Measurements from ENCODE around the gene FOLR1. TPM values are rescaled to one million over a fixed set of nuclear protein-coding genes. Genes with fewer than 3 reads are reported as not detected.

FOLR1 gene
- total and polyA plus RNA-seq, 9 of the 15 experiments (the other 6 are each of a cell fraction or from before 2014, with no cell fraction given) = 0.22 to 2.3 (median 1.0) TPM

- TF ChIP-seq, protein P1, sequence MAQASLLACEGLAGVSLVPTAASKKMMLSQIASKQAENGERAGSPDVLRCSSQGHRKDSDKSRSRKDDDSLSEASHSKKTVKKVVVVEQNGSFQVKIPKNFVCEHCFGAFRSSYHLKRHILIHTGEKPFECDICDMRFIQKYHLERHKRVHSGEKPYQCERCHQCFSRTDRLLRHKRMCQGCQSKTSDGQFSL (CRISPR knock-in tag; IDR thresholded peaks at IDR 0.05) = no peak
- TF ChIP-seq, protein P1 (tag; IDR thresholded peaks at IDR 0.05) = no peak
- TF ChIP-seq MXI1 (IDR thresholded peaks at IDR 0.05; ENCODE audit: low read depth, low read length) = no peak
- TF ChIP-seq HDAC1 (IDR thresholded peaks at IDR 0.05) = no peak
Observed at GRCh38 chr11:72146625-72147024, 45.3 kb upstream of the FOLR1 start (continued).

GRCh38 chr11:72150882-72151281, 41.1 kb upstream of the FOLR1 start:
- H4K20me1 ChIP-seq (replicated peaks; ENCODE audit: control insufficient read depth, insufficient read depth, low read length) = no peaks in the 10 kb centered on the region
- no peaks in the 10 kb centered on the region for H3K36me3 ChIP-seq (ENCODE audit: control insufficient read depth, insufficient read depth, low read length)
- no peak overlapping the region for H3K4me2 ChIP-seq (ENCODE audit: insufficient read depth, low read length)
- CTCF ChIA-PET (ENCODE audit: low intra/inter-chr PET ratio) = no interaction called here
- no peak overlapping the region for H3K4me3 ChIP-seq
- in situ Hi-C loops (cut with MboI) (loop anchor here (5.0 kb wide), 1 partner anchor 129 kb away; no protein-coding TSS in a partner anchor), intact Hi-C loops (cut with micrococcal nuclease) (no loop called here)
- FAIRE-seq = no peak
- H3K9me3 ChIP-seq (replicated peaks; ENCODE audit: control insufficient read depth, insufficient read depth, low read depth, low read length) = no peaks in the 10 kb centered on the region
- no peaks in the 10 kb centered on the region for H3K79me2 ChIP-seq (ENCODE audit: control insufficient read depth, insufficient read depth, low read length)
- POLR2A ChIA-PET = interaction anchor here (1.1 kb wide), 1 partner anchor 38 kb away, joined by 3 read pairs; no protein-coding TSS in a partner anchor
- H3K9me1 ChIP-seq (ENCODE audit: control insufficient read depth, insufficient read depth, low read length) = no peaks in the 10 kb centered on the region
- peak overlapping the region; percentile 48 for H2AFZ ChIP-seq (ENCODE audit: low read depth, low read length)
- no peak overlapping the region for H3K9ac ChIP-seq (ENCODE audit: insufficient read depth in 1 of 2, low read depth in 2 of 2, low read length in 2 of 2)
- peaks cover 3 to 18% of the 10 kb centered on the region in 2 experiments; a peak in 4 of 5 replicates for H3K4me1 ChIP-seq (replicated peaks in 1 of 2; ENCODE audit: control insufficient read depth in 2 of 2, insufficient read depth in 2 of 2, low read length in 2 of 2)
- no peaks in the 10 kb centered on the region for H3K27me3 ChIP-seq (ENCODE audit: control insufficient read depth in 2 of 2, insufficient read depth in 2 of 2, low read length in 2 of 2)
- WGBS (ENCODE audit: insufficient coverage, low coverage, missing lambda C conversion rate) = 38% methylated on average over 4 of the region's 4 CpGs
- no peak for TF ChIP-seq ZEB2 (IDR thresholded peaks at IDR 0.05)
- TF ChIP-seq, protein P2, sequence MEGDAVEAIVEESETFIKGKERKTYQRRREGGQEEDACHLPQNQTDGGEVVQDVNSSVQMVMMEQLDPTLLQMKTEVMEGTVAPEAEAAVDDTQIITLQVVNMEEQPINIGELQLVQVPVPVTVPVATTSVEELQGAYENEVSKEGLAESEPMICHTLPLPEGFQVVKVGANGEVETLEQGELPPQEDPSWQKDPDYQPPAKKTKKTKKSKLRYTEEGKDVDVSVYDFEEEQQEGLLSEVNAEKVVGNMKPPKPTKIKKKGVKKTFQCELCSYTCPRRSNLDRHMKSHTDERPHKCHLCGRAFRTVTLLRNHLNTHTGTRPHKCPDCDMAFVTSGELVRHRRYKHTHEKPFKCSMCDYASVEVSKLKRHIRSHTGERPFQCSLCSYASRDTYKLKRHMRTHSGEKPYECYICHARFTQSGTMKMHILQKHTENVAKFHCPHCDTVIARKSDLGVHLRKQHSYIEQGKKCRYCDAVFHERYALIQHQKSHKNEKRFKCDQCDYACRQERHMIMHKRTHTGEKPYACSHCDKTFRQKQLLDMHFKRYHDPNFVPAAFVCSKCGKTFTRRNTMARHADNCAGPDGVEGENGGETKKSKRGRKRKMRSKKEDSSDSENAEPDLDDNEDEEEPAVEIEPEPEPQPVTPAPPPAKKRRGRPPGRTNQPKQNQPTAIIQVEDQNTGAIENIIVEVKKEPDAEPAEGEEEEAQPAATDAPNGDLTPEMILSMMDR (IDR thresholded peaks at IDR 0.05 in 2 of 3, conservative IDR thresholded peaks at IDR 0.05 in 1 of 3; ENCODE audit: insufficient read depth in 2 of 3, low read depth in 1 of 3, low read length in 3 of 3) = no peak
- no peak for TF ChIP-seq THRAP3 (IDR thresholded peaks at IDR 0.05; ENCODE audit: borderline replicate concordance)
- no peak for TF ChIP-seq ATF1 (CRISPR knock-in tag; IDR thresholded peaks at IDR 0.05)
- peak; percentile 51; the same call in 1 of the 2 replicates for TF ChIP-seq ATF1 (tag; IDR thresholded peaks at IDR 0.05)
- no peak for TF ChIP-seq PURB (CRISPR knock-in tag; IDR thresholded peaks at IDR 0.05; ENCODE audit: low read depth)
- no peak for TF ChIP-seq NCOA2 (IDR thresholded peaks at IDR 0.05; ENCODE audit: partially characterized antibody in 2 of 2)
- DNase-seq (ENCODE audit: extremely low read depth in 1 of 4, low spot score in 3 of 4) = no peak
- ATAC-seq = no peak
- no peak overlapping the region for H3K27ac ChIP-seq (ENCODE audit: extremely low read depth, low read depth, low read length)
- TSS peak; percentile 27 for BruUV-seq (replicated peaks)

All from K562 (cell line).